ENCODE results near the gene VDAC1. TPM values are rescaled to one million over a fixed set of nuclear protein-coding genes. Genes with fewer than 3 reads are reported as not detected.

Gene VDAC1
- total RNA-seq, 1 donor from 2014 or later: 218 TPM

DNA sequence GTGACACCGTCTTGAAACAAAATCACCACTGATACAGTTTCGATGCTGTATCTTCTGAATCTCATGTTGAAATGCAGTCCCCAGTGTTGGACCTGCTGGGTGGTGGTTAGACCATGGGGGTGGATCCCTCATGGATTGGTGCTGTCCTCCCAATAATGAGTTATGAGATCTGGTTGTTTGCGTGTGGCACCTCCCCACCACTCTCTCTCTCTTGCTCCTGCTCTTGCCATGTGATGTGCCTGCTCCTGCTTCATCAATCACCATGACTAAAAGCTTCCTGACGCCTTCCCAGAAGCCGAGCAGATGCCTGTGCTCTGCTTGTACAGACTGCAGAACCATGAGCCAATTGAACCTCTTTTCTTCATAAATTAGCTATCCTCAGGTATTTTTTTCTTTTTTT is 21.1 kb downstream of the VDAC1 start:
- H3K36me3 Mint-ChIP-seq (ENCODE audit: low read depth): peaks cover 11% of the 10 kb centered on the region
- no peaks in the 10 kb centered on the region for H3K4me1 Mint-ChIP-seq
- H3K27me3 Mint-ChIP-seq (ENCODE audit: low read depth): no peaks in the 10 kb centered on the region
- no peak overlapping the region for H3K4me3 Mint-ChIP-seq
- H3K9me3 Mint-ChIP-seq: no peaks in the 10 kb centered on the region
- DNase-seq (ENCODE audit: low read depth, low spot score): no peak
- no peak for TF ChIP-seq CTCF (conservative IDR thresholded peaks at IDR 0.05)
- H3K27ac Mint-ChIP-seq (ENCODE audit: unreplicated experiment): no peak overlapping the region

- peaks cover 7% of the 10 kb centered on the region for H3K36me3 Mint-ChIP-seq (ENCODE audit: low read depth)
- no peak overlapping the region for H3K4me3 Mint-ChIP-seq
These were observed 23.1 kb downstream of the VDAC1 start for GRCh38 chr5:133981714-133982113.

GRCh38 chr5:133980652-133981051 is 24.1 kb downstream of the VDAC1 start:
- no peaks in the 10 kb centered on the region for H3K27me3 Mint-ChIP-seq (ENCODE audit: low read depth)
- DNase-seq (ENCODE audit: low read depth, low spot score): no peak
- H3K9me3 Mint-ChIP-seq: no peaks in the 10 kb centered on the region
- no peaks in the 10 kb centered on the region for H3K4me1 Mint-ChIP-seq
- TF ChIP-seq CTCF (conservative IDR thresholded peaks at IDR 0.05): no peak
- H3K4me3 Mint-ChIP-seq: no peak overlapping the region
- H3K27ac Mint-ChIP-seq (ENCODE audit: unreplicated experiment): no peak overlapping the region
- peaks cover 5% of the 10 kb centered on the region for H3K36me3 Mint-ChIP-seq (ENCODE audit: low read depth)

More at GRCh38 chr5:133981714-133982113, 23.1 kb downstream of the VDAC1 start:
- Mint-ChIP-seq H3K27ac (ENCODE audit: unreplicated experiment) (no peak overlapping the region), H3K4me1 (no peaks in the 10 kb centered on the region), H3K9me3 (no peaks in the 10 kb centered on the region), H3K27me3 (ENCODE audit: low read depth) (no peaks in the 10 kb centered on the region)
- DNase-seq (ENCODE audit: low read depth, low spot score): no peak
- no peak for TF ChIP-seq CTCF (conservative IDR thresholded peaks at IDR 0.05)

DNA sequence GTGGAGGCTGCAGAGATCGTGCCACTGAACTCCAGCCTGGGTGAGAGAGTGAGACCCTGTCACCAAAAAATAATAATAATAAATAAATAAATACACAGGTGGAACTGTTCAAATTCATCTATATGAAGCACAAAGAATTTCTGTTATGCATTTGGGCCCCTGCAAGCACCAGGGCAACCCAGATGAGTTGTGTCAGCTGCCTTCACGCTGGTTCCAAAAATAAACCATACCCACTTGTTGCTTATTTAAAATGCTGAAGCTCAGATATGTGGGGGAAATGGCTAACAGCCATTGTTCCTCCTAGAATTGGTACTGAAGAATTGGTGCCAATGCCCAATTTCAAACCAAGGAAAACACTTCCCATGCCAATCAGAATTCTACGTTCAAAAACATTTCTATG is 25.8 kb downstream of the VDAC1 start:
- H3K4me3 Mint-ChIP-seq: no peak overlapping the region
- peaks cover 3% of the 10 kb centered on the region for H3K36me3 Mint-ChIP-seq (ENCODE audit: low read depth)
- no peaks in the 10 kb centered on the region for H3K27me3 Mint-ChIP-seq (ENCODE audit: low read depth)
- no peaks in the 10 kb centered on the region for H3K4me1 Mint-ChIP-seq
- H3K9me3 Mint-ChIP-seq: no peaks in the 10 kb centered on the region
- no peak for DNase-seq (ENCODE audit: low read depth, low spot score)
- no peak overlapping the region for H3K27ac Mint-ChIP-seq (ENCODE audit: unreplicated experiment)
- TF ChIP-seq CTCF (conservative IDR thresholded peaks at IDR 0.05): no peak

DNA sequence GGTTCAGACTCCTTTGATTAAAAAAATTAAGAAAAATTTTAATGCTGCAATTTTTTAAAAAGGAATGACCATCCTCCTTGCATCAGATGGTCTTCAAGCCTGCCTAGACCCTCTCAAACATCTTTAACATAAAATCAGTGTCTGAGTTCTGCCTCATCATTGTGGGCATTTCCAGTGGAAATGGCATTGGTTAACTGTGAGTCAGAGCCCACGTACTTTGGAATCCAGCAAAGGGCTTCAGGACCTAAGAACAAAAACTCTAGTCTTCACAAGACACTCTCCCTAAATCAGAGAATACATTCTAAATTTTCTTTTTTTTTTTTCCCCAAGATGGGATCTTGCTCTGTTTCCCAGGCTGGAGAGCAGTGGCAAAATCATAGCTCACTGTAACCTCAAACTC is 26.9 kb downstream of the VDAC1 start:
- Mint-ChIP-seq H3K27me3 (ENCODE audit: low read depth) (no peaks in the 10 kb centered on the region), H3K9me3 (no peaks in the 10 kb centered on the region), H3K4me1 (no peaks in the 10 kb centered on the region), H3K4me3 (no peak overlapping the region), H3K36me3 (ENCODE audit: low read depth) (no peaks in the 10 kb centered on the region), H3K27ac (ENCODE audit: unreplicated experiment) (no peak overlapping the region)
- no peak for TF ChIP-seq CTCF (conservative IDR thresholded peaks at IDR 0.05)
- DNase-seq (ENCODE audit: low read depth, low spot score): no peak
